ENCODE data around the gene GALNT9.

The GALNT9 gene

DNA sequence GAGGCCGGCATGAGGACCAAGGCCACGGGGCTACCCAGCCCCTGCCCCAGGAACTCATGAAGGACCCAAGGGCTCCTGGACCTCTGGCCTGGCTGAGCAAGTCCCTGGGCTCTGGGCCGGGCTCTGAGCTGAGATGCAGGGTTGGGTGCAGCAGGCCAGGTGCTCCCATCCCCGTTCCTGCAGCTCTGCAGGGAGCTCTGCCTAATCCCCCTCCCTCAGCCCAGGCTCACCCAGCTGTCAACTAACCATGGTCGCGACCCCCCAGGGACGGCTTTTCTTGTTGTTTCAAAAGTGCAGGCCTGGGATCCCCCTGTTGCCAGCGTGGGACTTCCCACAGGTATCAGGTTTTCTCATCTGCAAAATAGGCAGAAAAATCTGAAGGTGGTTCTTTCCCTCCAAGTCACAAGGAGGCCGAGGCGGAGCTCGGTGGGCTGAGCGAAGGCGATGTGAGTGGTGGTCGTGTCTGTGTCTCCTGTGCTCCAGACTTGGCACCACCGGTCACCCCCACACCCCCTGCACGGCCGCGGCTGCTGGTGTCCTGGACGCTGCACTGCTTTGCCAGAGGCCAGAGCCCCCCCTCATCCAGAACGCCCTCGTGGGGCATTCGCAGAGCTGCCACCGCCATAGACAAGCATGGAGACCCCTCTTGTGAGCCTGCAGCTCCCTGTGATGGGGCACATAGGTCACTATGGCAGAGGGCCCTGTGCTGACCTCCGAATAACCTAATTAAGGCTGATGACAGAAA lies 22.5 kb upstream of the GALNT9 start:
- no peak overlapping the region for H2AFZ ChIP-seq (ENCODE audit: low read length, unreplicated experiment)
- H3K4me3 ChIP-seq (ENCODE audit: low read depth, low read length), result no peak overlapping the region
- no peaks in the 10 kb centered on the region for H3K79me2 ChIP-seq (ENCODE audit: control insufficient read depth, insufficient read depth, low read length, unreplicated experiment)
- no peaks in the 10 kb centered on the region for H3K36me3 ChIP-seq (ENCODE audit: insufficient read depth, low read length)
- no peak overlapping the region for H3K27ac ChIP-seq (ENCODE audit: low read depth, low read length)
- peaks cover 2% of the 10 kb centered on the region for H3K4me1 ChIP-seq (ENCODE audit: control insufficient read depth, insufficient read depth, low read length, unreplicated experiment)
- peaks cover 44% of the 10 kb centered on the region for H3K27me3 ChIP-seq (ENCODE audit: insufficient read depth, low read length)

GRCh38 chr12:132349501-132350131 lies 20.2 kb upstream of the GALNT9 start:
- Histone ChIP-seq H3K27ac (ENCODE audit: low read depth, low read length) (no peak overlapping the region), H3K27me3 (ENCODE audit: insufficient read depth, low read length) (peaks cover 60% of the 10 kb centered on the region), H2AFZ (ENCODE audit: low read length, unreplicated experiment) (no peak overlapping the region), H3K4me1 (ENCODE audit: control insufficient read depth, insufficient read depth, low read length, unreplicated experiment) (no peaks in the 10 kb centered on the region), H3K4me3 (ENCODE audit: low read depth, low read length) (no peak overlapping the region), H3K79me2 (ENCODE audit: control insufficient read depth, insufficient read depth, low read length, unreplicated experiment) (no peaks in the 10 kb centered on the region), H3K36me3 (ENCODE audit: insufficient read depth, low read length) (no peaks in the 10 kb centered on the region)

DNA sequence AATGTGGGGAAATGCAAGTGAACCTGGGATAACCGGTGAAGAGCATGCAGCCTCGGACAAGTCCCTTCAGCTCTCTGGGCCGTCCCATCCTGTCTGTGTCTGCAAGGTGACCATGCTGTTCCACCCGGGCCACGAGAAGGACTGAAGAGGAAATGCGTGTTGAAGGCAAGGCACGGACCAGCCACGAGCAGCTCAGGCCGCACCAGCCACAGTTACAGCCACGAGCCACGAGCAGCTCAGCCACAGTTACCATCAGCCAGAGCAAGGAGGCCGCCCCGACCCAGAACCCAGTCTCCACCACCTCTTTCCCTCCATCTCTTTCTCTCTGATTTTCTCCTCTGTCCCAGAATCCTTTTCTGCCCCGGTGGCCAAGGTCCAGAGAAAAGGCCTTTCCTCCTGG lies 18.8 kb upstream of the GALNT9 start:
- Histone ChIP-seq H3K27me3 (ENCODE audit: insufficient read depth, low read length) (peaks cover 54% of the 10 kb centered on the region), H3K4me3 (ENCODE audit: low read depth, low read length) (no peak overlapping the region), H3K79me2 (ENCODE audit: control insufficient read depth, insufficient read depth, low read length, unreplicated experiment) (no peaks in the 10 kb centered on the region), H3K36me3 (ENCODE audit: insufficient read depth, low read length) (no peaks in the 10 kb centered on the region), H2AFZ (ENCODE audit: low read length, unreplicated experiment) (no peak overlapping the region), H3K4me1 (ENCODE audit: control insufficient read depth, insufficient read depth, low read length, unreplicated experiment) (no peaks in the 10 kb centered on the region), H3K27ac (ENCODE audit: low read depth, low read length) (no peak overlapping the region)

DNA sequence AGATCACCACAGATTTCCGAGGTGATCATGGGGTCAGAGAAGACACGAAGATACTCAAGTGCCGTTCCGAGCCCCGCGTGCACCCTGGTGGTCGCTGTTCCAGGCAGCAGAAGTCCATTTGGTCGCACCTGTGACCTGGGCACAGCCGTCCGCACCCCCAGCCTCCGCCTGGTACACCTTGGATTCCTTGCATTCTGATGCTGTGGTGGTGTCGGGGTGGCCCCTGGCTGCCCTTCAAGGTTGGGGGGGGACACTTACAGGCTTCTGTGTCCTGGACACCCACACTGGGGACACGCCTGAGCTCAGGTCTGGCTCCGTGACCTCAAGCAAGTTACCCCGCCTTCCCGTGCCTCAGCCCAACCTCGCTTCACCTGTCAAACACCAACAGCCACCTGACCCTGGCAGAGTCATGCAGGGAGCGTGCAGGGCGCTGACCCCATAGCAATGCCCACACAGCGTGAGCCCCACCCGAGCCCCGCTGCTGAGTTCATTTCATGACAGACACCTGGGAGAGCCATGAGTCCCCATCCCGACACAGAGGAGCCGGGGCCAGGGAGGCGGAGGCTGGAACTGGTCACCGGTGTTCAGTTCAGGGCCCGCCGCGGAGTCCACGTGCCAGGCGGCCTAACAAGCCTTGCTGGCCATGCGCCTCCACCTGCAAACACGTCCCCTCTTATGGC lies 17.9 kb upstream of the GALNT9 start:
- H3K27me3 ChIP-seq (ENCODE audit: insufficient read depth, low read length), result peaks cover 45% of the 10 kb centered on the region

DNA sequence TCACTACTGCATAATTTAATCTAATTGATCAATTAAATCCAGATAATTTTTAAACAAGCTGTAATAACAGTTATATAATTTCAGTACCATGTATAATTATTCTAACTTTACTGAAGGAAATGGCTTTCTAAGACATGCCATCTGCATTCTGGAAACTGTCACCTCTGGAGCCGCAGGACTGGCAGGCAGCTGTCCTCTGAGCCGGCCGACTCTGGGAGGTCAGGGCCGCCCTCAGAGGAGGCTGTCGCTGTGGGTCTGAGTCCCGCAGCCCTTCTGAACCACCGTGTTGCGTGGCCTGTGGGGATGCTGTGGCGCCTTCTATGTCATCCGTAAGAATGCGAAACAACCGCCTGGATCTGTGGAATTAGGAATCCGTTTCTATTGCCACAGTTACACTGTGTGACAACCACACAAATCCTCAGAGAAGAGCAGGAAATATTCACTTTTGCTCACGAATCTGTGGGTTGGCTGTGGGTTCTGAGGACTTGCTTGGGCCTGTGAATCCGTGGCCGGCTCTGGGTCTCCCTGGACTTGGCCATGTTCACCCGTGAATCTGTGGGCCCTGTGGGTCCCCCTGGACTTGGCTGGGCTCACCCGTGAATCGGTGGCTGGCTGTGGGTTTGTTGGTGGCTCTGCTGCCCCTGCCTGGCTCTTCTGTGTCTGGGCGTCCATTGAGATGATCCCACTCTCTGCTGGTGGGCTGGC lies 17.2 kb upstream of the GALNT9 start:
- Histone ChIP-seq H3K4me1 (ENCODE audit: control insufficient read depth, insufficient read depth, low read length, unreplicated experiment) (no peaks in the 10 kb centered on the region), H3K4me3 (ENCODE audit: low read depth, low read length) (no peak overlapping the region), H2AFZ (ENCODE audit: low read length, unreplicated experiment) (no peak overlapping the region)

More for the DNA sequence above, 17.9 kb upstream of the GALNT9 start:
- Histone ChIP-seq H3K4me1 (ENCODE audit: control insufficient read depth, insufficient read depth, low read length, unreplicated experiment) (no peaks in the 10 kb centered on the region), H3K79me2 (ENCODE audit: control insufficient read depth, insufficient read depth, low read length, unreplicated experiment) (no peaks in the 10 kb centered on the region), H2AFZ (ENCODE audit: low read length, unreplicated experiment) (no peak overlapping the region), H3K27ac (ENCODE audit: low read depth, low read length) (no peak overlapping the region), H3K36me3 (ENCODE audit: insufficient read depth, low read length) (no peaks in the 10 kb centered on the region), H3K4me3 (ENCODE audit: low read depth, low read length) (no peak overlapping the region)

DNA sequence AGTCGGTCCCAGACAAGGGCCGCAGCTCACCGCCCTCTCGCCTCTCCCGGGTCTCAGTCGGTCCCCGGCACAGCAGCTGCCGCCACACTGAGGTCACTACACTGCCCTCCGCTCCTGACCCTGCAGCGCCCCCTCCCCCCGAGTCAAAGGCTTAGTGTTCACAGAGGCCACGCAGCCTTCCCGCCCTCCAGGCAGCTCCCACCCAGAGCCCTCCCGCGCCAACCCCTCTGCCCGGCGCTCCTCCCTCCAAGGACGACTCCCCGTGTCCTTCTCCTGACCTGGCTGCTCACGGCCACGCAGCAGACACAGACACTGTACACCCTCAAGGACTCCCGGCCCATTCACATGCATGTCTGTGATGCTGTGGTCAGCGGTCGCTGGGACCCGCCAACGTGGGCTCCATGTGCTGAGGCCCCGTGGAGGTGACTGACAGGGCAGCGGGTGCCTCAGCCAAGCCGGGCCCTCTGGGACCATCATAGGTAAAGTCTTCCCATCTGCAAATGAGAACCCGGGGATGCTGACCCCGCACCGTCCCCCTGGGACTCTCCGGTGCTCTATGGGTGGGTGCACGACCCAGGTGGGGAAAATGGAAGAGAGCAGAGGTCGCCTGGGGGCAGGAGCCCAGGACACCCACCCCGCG lies 16.3 kb upstream of the GALNT9 start:
- peaks cover 40% of the 10 kb centered on the region for H3K27me3 ChIP-seq (ENCODE audit: insufficient read depth, low read length)
- H3K36me3 ChIP-seq (ENCODE audit: insufficient read depth, low read length), result no peaks in the 10 kb centered on the region
- H2AFZ ChIP-seq (ENCODE audit: low read length, unreplicated experiment), result no peak overlapping the region
- no peak overlapping the region for H3K4me3 ChIP-seq (ENCODE audit: low read depth, low read length)
- H3K27ac ChIP-seq (ENCODE audit: low read depth, low read length), result no peak overlapping the region
- no peaks in the 10 kb centered on the region for H3K4me1 ChIP-seq (ENCODE audit: control insufficient read depth, insufficient read depth, low read length, unreplicated experiment)
- no peaks in the 10 kb centered on the region for H3K79me2 ChIP-seq (ENCODE audit: control insufficient read depth, insufficient read depth, low read length, unreplicated experiment)

More for the DNA sequence above, 17.2 kb upstream of the GALNT9 start:
- H3K36me3 ChIP-seq (ENCODE audit: insufficient read depth, low read length), result no peaks in the 10 kb centered on the region
- H3K27ac ChIP-seq (ENCODE audit: low read depth, low read length), result no peak overlapping the region
- no peaks in the 10 kb centered on the region for H3K79me2 ChIP-seq (ENCODE audit: control insufficient read depth, insufficient read depth, low read length, unreplicated experiment)
- H3K27me3 ChIP-seq (ENCODE audit: insufficient read depth, low read length), result peaks cover 40% of the 10 kb centered on the region

GRCh38 chr12:132345126-132345525 lies 15.7 kb upstream of the GALNT9 start:
- H3K4me1 ChIP-seq (ENCODE audit: control insufficient read depth, insufficient read depth, low read length, unreplicated experiment), result no peaks in the 10 kb centered on the region
- H3K36me3 ChIP-seq (ENCODE audit: insufficient read depth, low read length), result no peaks in the 10 kb centered on the region
- H3K79me2 ChIP-seq (ENCODE audit: control insufficient read depth, insufficient read depth, low read length, unreplicated experiment), result no peaks in the 10 kb centered on the region
- H3K4me3 ChIP-seq (ENCODE audit: low read depth, low read length), result no peak overlapping the region
- H3K27ac ChIP-seq (ENCODE audit: low read depth, low read length), result no peak overlapping the region
- H3K27me3 ChIP-seq (ENCODE audit: insufficient read depth, low read length), result peaks cover 40% of the 10 kb centered on the region
- H2AFZ ChIP-seq (ENCODE audit: low read length, unreplicated experiment), result no peak overlapping the region

- H3K4me3 ChIP-seq (ENCODE audit: low read depth, low read length), result no peak overlapping the region
- H2AFZ ChIP-seq (ENCODE audit: low read length, unreplicated experiment), result no peak overlapping the region
- no peaks in the 10 kb centered on the region for H3K36me3 ChIP-seq (ENCODE audit: insufficient read depth, low read length)
- H3K27ac ChIP-seq (ENCODE audit: low read depth, low read length), result no peak overlapping the region
- H3K79me2 ChIP-seq (ENCODE audit: control insufficient read depth, insufficient read depth, low read length, unreplicated experiment), result no peaks in the 10 kb centered on the region
- no peaks in the 10 kb centered on the region for H3K4me1 ChIP-seq (ENCODE audit: control insufficient read depth, insufficient read depth, low read length, unreplicated experiment)
- H3K27me3 ChIP-seq (ENCODE audit: insufficient read depth, low read length), result peaks cover 36% of the 10 kb centered on the region
These were observed 15.2 kb upstream of the GALNT9 start for GRCh38 chr12:132344601-132345000.

GRCh38 chr12:132344181-132344580 lies 14.8 kb upstream of the GALNT9 start:
- Histone ChIP-seq H3K4me3 (ENCODE audit: low read depth, low read length) (no peak overlapping the region), H3K27me3 (ENCODE audit: insufficient read depth, low read length) (peaks cover 32% of the 10 kb centered on the region), H3K36me3 (ENCODE audit: insufficient read depth, low read length) (no peaks in the 10 kb centered on the region), H3K27ac (ENCODE audit: low read depth, low read length) (no peak overlapping the region), H3K79me2 (ENCODE audit: control insufficient read depth, insufficient read depth, low read length, unreplicated experiment) (no peaks in the 10 kb centered on the region), H3K4me1 (ENCODE audit: control insufficient read depth, insufficient read depth, low read length, unreplicated experiment) (no peaks in the 10 kb centered on the region), H2AFZ (ENCODE audit: low read length, unreplicated experiment) (no peak overlapping the region)

GRCh38 chr12:132343294-132344004 lies 14.1 kb upstream of the GALNT9 start:
- no peak overlapping the region for H2AFZ ChIP-seq (ENCODE audit: low read length, unreplicated experiment)
- no peak overlapping the region for H3K4me3 ChIP-seq (ENCODE audit: low read depth, low read length)
- H3K4me1 ChIP-seq (ENCODE audit: control insufficient read depth, insufficient read depth, low read length, unreplicated experiment), result no peaks in the 10 kb centered on the region
- H3K79me2 ChIP-seq (ENCODE audit: control insufficient read depth, insufficient read depth, low read length, unreplicated experiment), result no peaks in the 10 kb centered on the region
- peaks cover 32% of the 10 kb centered on the region for H3K27me3 ChIP-seq (ENCODE audit: insufficient read depth, low read length)
- H3K27ac ChIP-seq (ENCODE audit: low read depth, low read length), result no peak overlapping the region
- no peaks in the 10 kb centered on the region for H3K36me3 ChIP-seq (ENCODE audit: insufficient read depth, low read length)

Measured in ACC112 (cell line).